B cell (primary cell): ENCODE results near the gene FARSB.

Source experiments
- EZH2 ChIP-seq: IDR thresholded peaks from 2 replicates; pipeline ENCODE4 v1.6.1; 2012; ENCODE audit warnings: borderline replicate concordance, low read depth, mild to moderate bottlenecking, moderate library complexity, low read length; ENCODE audit not compliant: insufficient read depth, poor library complexity, severe bottlenecking
- TF ChIP-seq, protein P1 (sequence below): fragments of 200-600 bp; IDR thresholded peaks from one replicate; pipeline ENCODE4 v1.8.0; 2022; ENCODE audit warnings: antibody characterized with exemption, mild to moderate bottlenecking

DNA sequence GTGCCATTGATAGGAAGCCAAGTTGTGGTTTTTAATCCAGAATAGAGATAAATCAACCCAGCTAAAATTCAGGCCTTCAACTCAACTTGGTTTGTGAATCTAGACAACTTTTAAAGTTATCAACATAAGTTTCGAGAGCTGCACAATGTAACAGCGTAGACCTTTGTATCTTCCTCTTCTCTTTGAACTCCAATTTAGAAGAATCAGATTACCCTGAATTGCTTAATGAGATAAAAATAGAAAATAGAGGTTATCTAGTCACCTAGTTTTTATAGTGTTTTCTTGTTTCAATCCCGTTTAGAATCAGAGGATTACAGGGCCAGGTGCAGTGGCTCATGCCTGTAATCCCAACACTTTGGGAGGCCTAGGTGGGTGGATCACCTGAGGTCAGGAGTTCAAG lies 27.9 kb upstream of the FARSB start:
- TF ChIP-seq, protein P1, sequence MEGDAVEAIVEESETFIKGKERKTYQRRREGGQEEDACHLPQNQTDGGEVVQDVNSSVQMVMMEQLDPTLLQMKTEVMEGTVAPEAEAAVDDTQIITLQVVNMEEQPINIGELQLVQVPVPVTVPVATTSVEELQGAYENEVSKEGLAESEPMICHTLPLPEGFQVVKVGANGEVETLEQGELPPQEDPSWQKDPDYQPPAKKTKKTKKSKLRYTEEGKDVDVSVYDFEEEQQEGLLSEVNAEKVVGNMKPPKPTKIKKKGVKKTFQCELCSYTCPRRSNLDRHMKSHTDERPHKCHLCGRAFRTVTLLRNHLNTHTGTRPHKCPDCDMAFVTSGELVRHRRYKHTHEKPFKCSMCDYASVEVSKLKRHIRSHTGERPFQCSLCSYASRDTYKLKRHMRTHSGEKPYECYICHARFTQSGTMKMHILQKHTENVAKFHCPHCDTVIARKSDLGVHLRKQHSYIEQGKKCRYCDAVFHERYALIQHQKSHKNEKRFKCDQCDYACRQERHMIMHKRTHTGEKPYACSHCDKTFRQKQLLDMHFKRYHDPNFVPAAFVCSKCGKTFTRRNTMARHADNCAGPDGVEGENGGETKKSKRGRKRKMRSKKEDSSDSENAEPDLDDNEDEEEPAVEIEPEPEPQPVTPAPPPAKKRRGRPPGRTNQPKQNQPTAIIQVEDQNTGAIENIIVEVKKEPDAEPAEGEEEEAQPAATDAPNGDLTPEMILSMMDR: no peak
- no peak for TF ChIP-seq EZH2
